A673 (cell line): ENCODE results near the gene COL13A1. TPM values are rescaled to one million over a fixed set of nuclear protein-coding genes. Genes with fewer than 3 reads are reported as not detected.
A peak's percentile ranks its signal among the peaks of the same experiment; 100 is the strongest.

Source experiments
- BruUV-seq: library from RNA; stranded (reverse); fragments of 400-500 nt; replicated peaks from 2 replicates; lab custom pipeline; 2021; lab: Mats Ljungman, UMichigan
- CTCF ChIA-PET: fragments of 300-600 bp; sonication (Branson Sonifier 250); formaldehyde crosslinking; loops from one replicate; lab custom pipeline; 2022; ENCODE audit warnings: antibody characterized with exemption; lab: Charles Lee
- POLR2A ChIA-PET: fragments of 300-600 bp; sonication (Branson Sonifier 250); formaldehyde crosslinking; loops from one replicate; lab custom pipeline; 2022; ENCODE audit warnings: antibody characterized with exemption; ENCODE audit not compliant: low non-redundant PET; lab: Charles Lee
- DNase-seq: peaks from one replicate; pipeline ENCODE4 v3.0.0-alpha.2; 2015; ENCODE audit warnings: low spot score
- H3K27ac ChIP-seq: fragments of 200-600 bp; sonication (generic); 2 replicates; pipeline ENCODE4 v1.5.1; 2016; ENCODE audit warnings: mixed run types, low read depth, mild to moderate bottlenecking, mixed read lengths, antibody characterized with exemption, low read length; ENCODE audit not compliant: poor library complexity, severe bottlenecking
- H3K27me3 ChIP-seq: fragments of 200-600 bp; sonication (generic); replicated peaks from 2 replicates; pipeline ENCODE4 v1.6.1; 2017; ENCODE audit warnings: mixed run types, low read depth, mild to moderate bottlenecking, mixed read lengths, antibody characterized with exemption, low read length; ENCODE audit not compliant: insufficient read depth, poor library complexity
- H3K36me3 ChIP-seq: fragments of 200-600 bp; sonication (generic); 2 replicates; pipeline ENCODE4 v1.6.1; 2016; ENCODE audit warnings: mixed run types, mild to moderate bottlenecking, mixed read lengths, antibody characterized with exemption, low read length; ENCODE audit not compliant: insufficient read depth, poor library complexity, severe bottlenecking
- H3K4me1 ChIP-seq: fragments of 200-600 bp; sonication (generic); 2 replicates; pipeline ENCODE4 v1.6.1; 2017; ENCODE audit warnings: mixed run types, mild to moderate bottlenecking, mixed read lengths, antibody characterized with exemption, low read length; ENCODE audit not compliant: insufficient read depth, poor library complexity, severe bottlenecking
- H3K4me3 ChIP-seq: fragments of 200-600 bp; sonication (generic); 2 replicates; pipeline ENCODE4 v1.5.1; 2016; ENCODE audit warnings: low read depth, mixed run types, mild to moderate bottlenecking, mixed read lengths, low read length; ENCODE audit not compliant: poor library complexity, severe bottlenecking
- H3K9me3 ChIP-seq: fragments of 200-600 bp; sonication (generic); 2 replicates; pipeline ENCODE4 v1.6.1; 2016; ENCODE audit warnings: mixed run types, low read depth, mild to moderate bottlenecking, mixed read lengths, antibody characterized with exemption, low read length; ENCODE audit not compliant: poor library complexity, severe bottlenecking
- CTCF ChIP-seq: fragments of 300-800, 200-600 bp; sonication (generic); conservative IDR thresholded peaks from 2 replicates; pipeline ENCODE4 v1.5.1; 2017; ENCODE audit warnings: low read depth, mild to moderate bottlenecking, antibody characterized with exemption, low read length, moderate library complexity, mixed read lengths
- EZH2 ChIP-seq: fragments of 200-600 bp; sonication (generic); IDR thresholded peaks from 2 replicates; pipeline ENCODE4 v1.6.1; 2017; ENCODE audit warnings: borderline replicate concordance, low read depth, mild to moderate bottlenecking, mixed read lengths, antibody characterized with exemption, low read length; ENCODE audit not compliant: poor library complexity, severe bottlenecking
- intact Hi-C: fragments of 100-400 bp; cut with micrococcal nuclease; formaldehyde crosslinking; loops from one replicate; pipeline ENCODE4 v1.10.0; 2022; ENCODE audit not compliant: unreplicated experiment
- total RNA-seq: library from RNA; stranded (reverse); gene quantifications from 2 replicates; pipeline ENCODE4 v1.2.3, GENCODE V29; 2021

The COL13A1 gene
- total RNA-seq, 1 experiment from 2014 or later, result 2.0 TPM

DNA sequence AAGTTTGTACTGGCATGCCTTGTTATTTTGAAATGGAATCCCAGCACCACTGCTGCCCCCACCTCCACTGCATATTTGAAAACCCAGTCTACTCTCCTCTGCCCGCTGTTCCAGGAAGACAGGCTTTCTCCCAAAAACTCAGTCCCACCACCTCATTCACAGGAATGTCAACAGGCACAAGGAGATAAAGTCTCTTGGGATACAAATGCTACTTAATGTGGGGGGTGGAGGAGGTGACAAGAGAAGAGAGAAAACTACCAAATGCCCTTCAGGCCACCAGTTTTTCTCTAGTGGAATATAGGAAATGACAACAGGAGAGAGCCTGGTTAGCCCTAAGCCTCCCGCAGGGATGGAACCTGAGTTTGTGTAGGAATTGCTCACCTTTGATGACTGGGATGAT lies 1.0 kb upstream of the COL13A1 start:
- intact Hi-C loops, result loop anchor here (2.0 kb wide), 3 partner anchors 58 to 156 kb away; no protein-coding TSS in a partner anchor
- ChIA-PET CTCF (interaction anchor here (0.5 to 0.9 kb wide), 4 partner anchors 14 to 776 kb away, joined by 3 to 4 read pairs (median 3); no protein-coding TSS in a partner anchor), POLR2A (no interaction called here)
- DNase-seq, result no peak
- no peaks in the 10 kb centered on the region for H3K36me3 ChIP-seq
- no peak for TF ChIP-seq CTCF
- no peak for TF ChIP-seq EZH2
- H3K4me1 ChIP-seq, result peaks cover 15% of the 10 kb centered on the region
- no peaks in the 10 kb centered on the region for H3K27me3 ChIP-seq
- H3K27ac ChIP-seq, result no peak overlapping the region
- no peak overlapping the region for H3K4me3 ChIP-seq
- H3K9me3 ChIP-seq, result peaks cover 3% of the 10 kb centered on the region
- no TSS peak for BruUV-seq

DNA sequence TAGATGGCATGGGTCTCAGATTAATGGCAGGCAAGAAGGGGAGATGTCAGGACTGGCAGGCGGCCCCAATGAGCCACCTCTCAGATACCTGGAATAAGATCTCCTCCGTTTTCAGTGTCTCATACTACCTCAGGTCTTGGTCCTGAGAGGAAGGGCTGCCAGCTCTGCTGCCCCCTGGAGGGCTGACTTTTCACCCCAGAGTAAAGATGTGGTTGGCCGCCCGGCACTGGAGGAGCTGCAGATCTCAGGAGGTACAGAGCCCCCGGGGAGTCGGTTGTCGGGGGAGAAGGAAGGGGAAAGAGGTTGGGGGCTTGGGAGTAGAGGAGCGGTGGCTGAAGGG lies 642 bp upstream of the COL13A1 start:
- intact Hi-C loops, result loop anchor here (2.0 kb wide), 3 partner anchors 58 to 156 kb away; no protein-coding TSS in a partner anchor
- no peaks in the 10 kb centered on the region for H3K27me3 ChIP-seq
- ChIA-PET POLR2A (no interaction called here), CTCF (interaction anchor here (0.5 to 0.9 kb wide), 5 partner anchors 15 to 776 kb away, joined by 3 to 4 read pairs (median 3); no protein-coding TSS in a partner anchor)
- peak overlapping the region; percentile 60 for H3K4me3 ChIP-seq
- H3K9me3 ChIP-seq, result no peaks in the 10 kb centered on the region
- peak; percentile 60 for DNase-seq
- TF ChIP-seq EZH2 (no peak), CTCF (peak; percentile 71)
- no peaks in the 10 kb centered on the region for H3K36me3 ChIP-seq
- BruUV-seq, result no TSS peak
- H3K27ac ChIP-seq, result no peak overlapping the region
- H3K4me1 ChIP-seq, result peaks cover 15% of the 10 kb centered on the region

DNA sequence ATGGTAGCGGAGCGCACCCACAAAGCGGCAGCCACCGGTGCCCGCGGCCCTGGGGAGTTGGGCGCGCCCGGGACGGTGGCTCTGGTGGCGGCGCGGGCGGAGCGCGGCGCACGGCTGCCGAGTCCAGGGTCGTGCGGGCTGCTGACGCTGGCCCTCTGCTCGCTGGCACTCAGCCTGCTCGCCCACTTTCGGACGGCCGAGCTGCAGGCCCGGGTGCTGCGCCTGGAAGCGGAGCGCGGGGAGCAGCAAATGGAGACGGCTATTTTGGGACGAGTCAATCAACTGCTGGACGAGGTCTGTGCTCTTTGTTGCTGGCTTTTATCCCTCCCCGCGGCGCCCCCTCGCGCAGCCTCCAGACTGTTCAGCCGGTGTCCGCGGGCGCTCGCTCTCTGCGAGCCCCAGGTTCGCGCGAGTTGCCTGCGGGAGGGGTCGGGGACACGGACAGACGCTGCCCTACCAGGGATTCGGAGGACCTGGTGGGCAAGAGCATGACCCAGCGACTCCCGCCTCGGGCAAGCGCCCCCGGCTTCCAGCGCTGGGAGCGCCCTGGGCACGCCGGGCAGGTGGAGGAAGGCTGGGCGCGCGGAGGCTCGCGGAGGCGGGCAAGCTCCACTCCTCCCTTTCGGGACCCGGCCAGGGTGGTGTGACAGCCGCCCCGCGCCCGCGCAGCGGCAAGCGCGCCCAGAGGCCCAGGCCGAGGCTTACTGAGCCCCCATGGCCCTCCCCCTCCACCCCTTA lies 887 bp downstream of the COL13A1 start:
- no TSS peak for BruUV-seq
- Histone ChIP-seq H3K4me1 (peaks cover 15% of the 10 kb centered on the region), H3K4me3 (peak overlapping the region; percentile 60), H3K27ac (no peak overlapping the region), H3K9me3 (no peaks in the 10 kb centered on the region), H3K36me3 (no peaks in the 10 kb centered on the region), H3K27me3 (no peaks in the 10 kb centered on the region)
- peak; percentile 25 for DNase-seq
- ChIA-PET CTCF (no interaction called here), POLR2A (no interaction called here)
- no peak for TF ChIP-seq EZH2
- no peak for TF ChIP-seq CTCF
- intact Hi-C loops, result no loop called here
